CD4-positive, alpha-beta T cell (primary cell): ENCODE data around the gene DNAH1. TPM values are rescaled to one million over a fixed set of nuclear protein-coding genes. Genes with fewer than 3 reads are reported as not detected.
A peak's percentile ranks its signal among the peaks of the same experiment; 100 is the strongest.

Experiments used
- ATAC-seq: fragments of 200-7000 bp; cut with Tn5 transposase; one replicate; pipeline ENCODE4 v1.10.0; 2022; ENCODE audit warnings: mild to moderate bottlenecking; ENCODE audit not compliant: poor library complexity
- CTCF ChIA-PET: fragments of 350-600 bp; sonication (Branson Sonifier 250); formaldehyde crosslinking; loops from one replicate; lab custom pipeline; 2021; ENCODE audit warnings: antibody characterized with exemption, inconsistent platforms; lab: Charles Lee
- POLR2A ChIA-PET: fragments of 350-600 bp; sonication (Branson Sonifier 250); formaldehyde crosslinking; loops from one replicate; lab custom pipeline; 2021; ENCODE audit warnings: antibody characterized with exemption, inconsistent platforms; lab: Charles Lee
- DNase-seq, 14 experiments: peaks; one replicate each; pipeline ENCODE4 v3.0.0-alpha.2; 2013 to 2020; ENCODE audit warnings: mixed read lengths in 2 of 14
- H3K27ac ChIP-seq, 2 donors: one replicate each; pipeline versions ENCODE4 v1.5.1 to v1.7.0; 2013; ENCODE audit warnings: low read length in 2 of 2, low read depth in 1 of 2, mild to moderate bottlenecking in 1 of 2
- H3K27me3 ChIP-seq, 2 experiments: 1 replicate in 1 of 2; 2 replicates in 1 of 2; pipeline versions ENCODE4 v1.6.1 to v1.7.0; 2013; ENCODE audit warnings: low read length in 2 of 2, control low read depth in 1 of 2, mild to moderate bottlenecking in 1 of 2, moderate library complexity in 1 of 2; ENCODE audit not compliant: insufficient read depth in 2 of 2, control insufficient read depth in 1 of 2
- H3K36me3 ChIP-seq: one replicate; pipeline ENCODE4 v1.6.1; 2013; ENCODE audit warnings: low read length, control low read depth; ENCODE audit not compliant: insufficient read depth
- H3K4me1 ChIP-seq: one replicate; pipeline ENCODE4 v1.6.1; 2013; ENCODE audit warnings: low read length, control low read depth; ENCODE audit not compliant: insufficient read depth
- H3K4me3 ChIP-seq: one replicate; pipeline ENCODE4 v1.5.1; 2013; ENCODE audit warnings: mild to moderate bottlenecking, low read length, moderate library complexity
- H3K9me3 ChIP-seq, 2 experiments: 1 replicate in 1 of 2; 2 replicates in 1 of 2; pipeline versions ENCODE4 v1.6.1 to v1.7.0; 2013; ENCODE audit warnings: low read length in 2 of 2, mild to moderate bottlenecking in 2 of 2, control low read depth in 1 of 2, moderate library complexity in 1 of 2; ENCODE audit not compliant: control insufficient read depth in 1 of 2, insufficient read depth in 1 of 2
- H3K27ac Mint-ChIP-seq: one replicate; pipeline ENCODE4 v1.8.0; 2020; ENCODE audit warnings: mixed read lengths
- H3K27me3 Mint-ChIP-seq: one replicate; pipeline ENCODE4 v1.8.0; 2021; ENCODE audit warnings: mixed read lengths
- H3K36me3 Mint-ChIP-seq: one replicate; pipeline ENCODE4 v1.8.0; 2021; ENCODE audit warnings: low read depth, mixed read lengths
- H3K4me1 Mint-ChIP-seq: one replicate; pipeline ENCODE4 v1.8.0; 2021; ENCODE audit warnings: low read depth, mixed read lengths
- H3K4me3 Mint-ChIP-seq: one replicate; pipeline ENCODE4 v1.8.0; 2020; ENCODE audit warnings: mild to moderate bottlenecking, mixed read lengths
- H3K9me3 Mint-ChIP-seq: one replicate; pipeline ENCODE4 v1.8.0; 2020; ENCODE audit warnings: mixed read lengths
- CTCF ChIP-seq: fragments of 200-600 bp; IDR thresholded peaks from one replicate; pipeline ENCODE4 v1.8.0; 2022; ENCODE audit warnings: antibody characterized with exemption, mild to moderate bottlenecking
- intact Hi-C, 2 experiments: fragments of 100-400 bp; cut with DNase I in 1 of 2; cut with micrococcal nuclease in 1 of 2; formaldehyde crosslinking; loops; one replicate each; pipeline versions ENCODE4 v1.15.1 to v1.9.0; 2023 to 2025; cut with DNase I, micrococcal nuclease
- total RNA-seq, 174 experiments: library from RNA in 2 of 174; stranded (reverse) in 2 of 174; gene quantifications; one replicate each; pipeline ENCODE4 v1.2.3 and lab custom pipeline; 2021 to 2026

The DNAH1 gene
- total RNA-seq, 2 experiments from 2014 or later: 49.7 to 50.7 TPM

GRCh38 chr3:52443791-52444687 is 127.9 kb downstream of the DNAH1 start:
- ATAC-seq: no peak
- no peaks in the 10 kb centered on the region for H3K27me3 Mint-ChIP-seq
- Histone ChIP-seq H3K27me3 (no peaks in the 10 kb centered on the region), H3K4me1 (peaks cover 28% of the 10 kb centered on the region), H3K36me3 (no peaks in the 10 kb centered on the region), H3K27ac (no peak overlapping the region), H3K9me3 (no peaks in the 10 kb centered on the region), H3K4me3 (peak overlapping the region; percentile 29)
- no peak overlapping the region for H3K27ac Mint-ChIP-seq
- ChIA-PET POLR2A (no interaction called here), CTCF (no interaction called here)
- H3K9me3 Mint-ChIP-seq: no peaks in the 10 kb centered on the region
- no peak for DNase-seq
- no peak overlapping the region for H3K4me3 Mint-ChIP-seq
- H3K36me3 Mint-ChIP-seq: no peaks in the 10 kb centered on the region
- TF ChIP-seq CTCF: no peak
- intact Hi-C loops: loop anchor here in 1 of 2 experiments (10.0 kb wide), 1 partner anchor 159 kb away; the partner anchor contains the start of gene GLYCTK
- peaks cover 14% of the 10 kb centered on the region for H3K4me1 Mint-ChIP-seq

- H3K27ac ChIP-seq: no peak within 1 kb of the TSS
- peak; percentile 32 for TF ChIP-seq CTCF
- intact Hi-C loops: loop anchor here (5.0 to 10.0 kb wide), 3 partner anchors 153 to 223 kb away; partner anchors contain the start of gene GLYCTK (in 1 of the 2)
- no peaks in the 10 kb centered on the region for H3K9me3 ChIP-seq
- DNase-seq (peak; percentile 55 to 86 (median 70)), ATAC-seq (peak; percentile 96)
- Mint-ChIP-seq H3K27ac (no peak within 1 kb of the TSS), H3K27me3 (no peaks in the 10 kb centered on the region), H3K4me1 (peaks cover 14% of the 10 kb centered on the region), H3K36me3 (no peaks in the 10 kb centered on the region), H3K9me3 (no peaks in the 10 kb centered on the region), H3K4me3 (no peak within 1 kb of the TSS)
- H3K4me1 ChIP-seq: peaks cover 28% of the 10 kb centered on the region
- H3K36me3 ChIP-seq: no peaks in the 10 kb centered on the region
- ChIA-PET CTCF (interaction anchor here (1.1 to 1.4 kb wide), 2 partner anchors 9 to 17 kb away, joined by 3 to 5 read pairs; no protein-coding TSS in a partner anchor), POLR2A (interaction anchor here (0.9 to 2.3 kb wide), 2 partner anchors 33 to 106 kb away, joined by 3 to 11 read pairs; no protein-coding TSS in a partner anchor)
- peak within 1 kb of the TSS; percentile 29 for H3K4me3 ChIP-seq
- H3K27me3 ChIP-seq: no peaks in the 10 kb centered on the region
Measured at GRCh38 chr3:52444860-52445793, 129.0 kb downstream of the DNAH1 start, which contains the start of gene SEMA3G. Gene SEMA3G, minus strand, starts transcription at chr3:52445103. Its CDS starts 76 bp downstream, at chr3:52445027.

DNA sequence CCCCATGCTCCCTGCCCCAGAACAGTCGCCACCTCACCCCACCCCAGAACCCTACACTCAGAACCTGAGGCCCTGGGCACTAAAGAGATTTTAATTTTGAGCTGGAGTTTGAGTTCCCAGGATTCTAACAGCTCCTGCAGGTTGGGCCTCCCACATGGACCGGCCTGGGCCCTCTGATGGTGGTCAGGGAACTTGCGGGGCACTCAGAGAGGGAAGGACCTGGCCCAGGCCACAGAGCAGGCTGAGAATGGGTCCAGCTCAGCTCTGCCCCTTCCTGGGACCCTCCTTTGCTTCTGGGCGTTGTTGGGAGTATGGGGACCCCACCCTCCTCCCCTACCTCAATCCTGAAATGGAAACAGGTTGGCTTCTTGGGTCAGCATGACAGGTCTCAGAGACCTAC is 129.9 kb downstream of the DNAH1 start:
- no peaks in the 10 kb centered on the region for H3K9me3 Mint-ChIP-seq
- no peaks in the 10 kb centered on the region for H3K36me3 Mint-ChIP-seq
- ChIA-PET POLR2A (interaction anchor here (0.9 to 2.3 kb wide), 3 partner anchors 9 to 107 kb away, joined by 3 to 11 read pairs (median 4); partner anchors contain the start of gene NISCH), CTCF (interaction anchor here (1.0 to 3.5 kb wide), 3 partner anchors 13 to 33 kb away, joined by 4 to 25 read pairs (median 5); no protein-coding TSS in a partner anchor)
- no peak overlapping the region for H3K27ac ChIP-seq
- H3K36me3 ChIP-seq: no peaks in the 10 kb centered on the region
- DNase-seq (no peak), ATAC-seq (no peak)
- H3K27me3 ChIP-seq: no peaks in the 10 kb centered on the region
- no peaks in the 10 kb centered on the region for H3K9me3 ChIP-seq
- H3K4me3 ChIP-seq: no peak overlapping the region
- no peak overlapping the region for H3K4me3 Mint-ChIP-seq
- H3K27ac Mint-ChIP-seq: no peak overlapping the region
- intact Hi-C loops: loop anchor here (2.0 to 10.0 kb wide), 6 partner anchors 17 to 227 kb away; partner anchors contain the start of gene GLYCTK (in 1 of the 2)
- peaks cover 28% of the 10 kb centered on the region for H3K4me1 ChIP-seq
- H3K4me1 Mint-ChIP-seq: peaks cover 14% of the 10 kb centered on the region
- no peaks in the 10 kb centered on the region for H3K27me3 Mint-ChIP-seq
- no peak for TF ChIP-seq CTCF
